OCI-LY7 (cell line): ENCODE data around the gene TMEFF1.

Experiments used
- EZH2phosphoT487 ChIP-seq: fragments of 200-600 bp; sonication (generic); IDR thresholded peaks from 2 replicates; pipeline ENCODE4 v1.6.1; 2018; ENCODE audit warnings: low read depth, borderline replicate concordance, mild to moderate bottlenecking, mixed run types, antibody characterized with exemption, low read length, moderate library complexity, mixed read lengths
- TF ChIP-seq, protein P1 (sequence below): fragments of 200-600 bp; sonication (generic); conservative IDR thresholded peaks from 2 replicates; pipeline ENCODE4 v1.5.1; 2014; ENCODE audit warnings: mild to moderate bottlenecking, antibody characterized with exemption, low read length, moderate library complexity, mixed read lengths

DNA sequence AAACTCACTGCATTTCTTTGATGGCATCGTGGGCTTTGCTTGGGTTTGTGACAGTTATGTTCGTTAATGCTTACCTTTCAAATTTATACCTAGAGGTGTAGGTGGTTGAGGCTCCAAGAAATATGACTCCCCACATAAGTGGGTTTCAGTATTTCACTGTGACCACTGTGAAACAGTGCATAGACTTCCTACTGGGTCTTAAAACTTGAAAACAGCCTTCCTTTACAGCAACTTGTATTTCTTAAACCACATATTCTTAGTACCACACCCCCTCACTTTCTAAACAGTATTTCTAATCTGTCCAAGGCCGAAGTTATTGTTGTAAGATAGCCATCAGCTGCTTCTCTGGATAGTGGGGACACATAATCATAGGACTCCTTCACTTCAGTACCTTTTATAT lies 48.3 kb downstream of the TMEFF1 start:
- TF ChIP-seq, protein P1, sequence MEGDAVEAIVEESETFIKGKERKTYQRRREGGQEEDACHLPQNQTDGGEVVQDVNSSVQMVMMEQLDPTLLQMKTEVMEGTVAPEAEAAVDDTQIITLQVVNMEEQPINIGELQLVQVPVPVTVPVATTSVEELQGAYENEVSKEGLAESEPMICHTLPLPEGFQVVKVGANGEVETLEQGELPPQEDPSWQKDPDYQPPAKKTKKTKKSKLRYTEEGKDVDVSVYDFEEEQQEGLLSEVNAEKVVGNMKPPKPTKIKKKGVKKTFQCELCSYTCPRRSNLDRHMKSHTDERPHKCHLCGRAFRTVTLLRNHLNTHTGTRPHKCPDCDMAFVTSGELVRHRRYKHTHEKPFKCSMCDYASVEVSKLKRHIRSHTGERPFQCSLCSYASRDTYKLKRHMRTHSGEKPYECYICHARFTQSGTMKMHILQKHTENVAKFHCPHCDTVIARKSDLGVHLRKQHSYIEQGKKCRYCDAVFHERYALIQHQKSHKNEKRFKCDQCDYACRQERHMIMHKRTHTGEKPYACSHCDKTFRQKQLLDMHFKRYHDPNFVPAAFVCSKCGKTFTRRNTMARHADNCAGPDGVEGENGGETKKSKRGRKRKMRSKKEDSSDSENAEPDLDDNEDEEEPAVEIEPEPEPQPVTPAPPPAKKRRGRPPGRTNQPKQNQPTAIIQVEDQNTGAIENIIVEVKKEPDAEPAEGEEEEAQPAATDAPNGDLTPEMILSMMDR: no peak
- no peak for TF ChIP-seq EZH2phosphoT487
